ENCODE measurements around the gene COMMD1.
"Not testable (repeated sequence)": the region's sequence is repeated elsewhere in the genome, so short reads cannot be mapped to it uniquely, and the experiment has no call there.

Gene COMMD1

GRCh38 chr2:62142054-62142453 lies 236.6 kb downstream of the COMMD1 start:
- Histone ChIP-seq H3K27me3 (ENCODE audit: control insufficient read depth, insufficient read depth, low read length) (no peaks in the 10 kb centered on the region), H3K36me3 (ENCODE audit: control insufficient read depth, insufficient read depth, low read length) (no peaks in the 10 kb centered on the region), H3K4me3 (ENCODE audit: low read length) (no peak overlapping the region), H3K9me3 (ENCODE audit: control insufficient read depth, low read length) (no peaks in the 10 kb centered on the region), H3K4me1 (ENCODE audit: control insufficient read depth, insufficient read depth, low read length) (no peaks in the 10 kb centered on the region), H3K9ac (ENCODE audit: low read length) (no peak overlapping the region)

GRCh38 chr2:62143696-62144095 lies 238.2 kb downstream of the COMMD1 start:
- Histone ChIP-seq H3K9me3 (ENCODE audit: control insufficient read depth, low read length) (no peaks in the 10 kb centered on the region), H3K9ac (ENCODE audit: low read length) (no peak overlapping the region), H3K27me3 (ENCODE audit: control insufficient read depth, insufficient read depth, low read length) (no peaks in the 10 kb centered on the region), H3K36me3 (ENCODE audit: control insufficient read depth, insufficient read depth, low read length) (no peaks in the 10 kb centered on the region), H3K4me1 (ENCODE audit: control insufficient read depth, insufficient read depth, low read length) (no peaks in the 10 kb centered on the region), H3K4me3 (ENCODE audit: low read length) (no peak overlapping the region)

- H3K9me3 ChIP-seq (ENCODE audit: control insufficient read depth, low read length), result no peaks in the 10 kb centered on the region
- H3K4me3 ChIP-seq (ENCODE audit: low read length), result no peak overlapping the region
- no peak overlapping the region for H3K9ac ChIP-seq (ENCODE audit: low read length)
- H3K4me1 ChIP-seq (ENCODE audit: control insufficient read depth, insufficient read depth, low read length), result no peaks in the 10 kb centered on the region
- no peaks in the 10 kb centered on the region for H3K27me3 ChIP-seq (ENCODE audit: control insufficient read depth, insufficient read depth, low read length)
- no peaks in the 10 kb centered on the region for H3K36me3 ChIP-seq (ENCODE audit: control insufficient read depth, insufficient read depth, low read length)
These were observed 239.4 kb downstream of the COMMD1 start for GRCh38 chr2:62144689-62145477.

- no peaks in the 10 kb centered on the region for H3K4me1 ChIP-seq (ENCODE audit: control insufficient read depth, insufficient read depth, low read length)
- H3K4me3 ChIP-seq (ENCODE audit: low read length), result no peak overlapping the region
- H3K9me3 ChIP-seq (ENCODE audit: control insufficient read depth, low read length), result no peaks in the 10 kb centered on the region
- H3K27me3 ChIP-seq (ENCODE audit: control insufficient read depth, insufficient read depth, low read length), result no peaks in the 10 kb centered on the region
- H3K9ac ChIP-seq (ENCODE audit: low read length), result no peak overlapping the region
- H3K36me3 ChIP-seq (ENCODE audit: control insufficient read depth, insufficient read depth, low read length), result no peaks in the 10 kb centered on the region
These were observed 240.1 kb downstream of the COMMD1 start for GRCh38 chr2:62145478-62146100.

- not testable (repeated sequence) for H3K36me3 ChIP-seq (ENCODE audit: control insufficient read depth, insufficient read depth, low read length); H3K9ac ChIP-seq (ENCODE audit: low read length); H3K9me3 ChIP-seq (ENCODE audit: control insufficient read depth, low read length); H3K27me3 ChIP-seq (ENCODE audit: control insufficient read depth, insufficient read depth, low read length); H3K4me1 ChIP-seq (ENCODE audit: control insufficient read depth, insufficient read depth, low read length); H3K4me3 ChIP-seq (ENCODE audit: low read length)
These were observed 241.3 kb downstream of the COMMD1 start for GRCh38 chr2:62146790-62147189.

- no peaks in the 10 kb centered on the region for H3K9me3 ChIP-seq (ENCODE audit: control insufficient read depth, low read length)
- no peaks in the 10 kb centered on the region for H3K27me3 ChIP-seq (ENCODE audit: control insufficient read depth, insufficient read depth, low read length)
- H3K9ac ChIP-seq (ENCODE audit: low read length), result no peak overlapping the region
- no peaks in the 10 kb centered on the region for H3K36me3 ChIP-seq (ENCODE audit: control insufficient read depth, insufficient read depth, low read length)
- H3K4me3 ChIP-seq (ENCODE audit: low read length), result no peak overlapping the region
- no peaks in the 10 kb centered on the region for H3K4me1 ChIP-seq (ENCODE audit: control insufficient read depth, insufficient read depth, low read length)
These were observed 242.3 kb downstream of the COMMD1 start for GRCh38 chr2:62147610-62148301.

- Histone ChIP-seq H3K9me3 (ENCODE audit: control insufficient read depth, low read length) (no peaks in the 10 kb centered on the region), H3K27me3 (ENCODE audit: control insufficient read depth, insufficient read depth, low read length) (no peaks in the 10 kb centered on the region), H3K9ac (ENCODE audit: low read length) (no peak overlapping the region), H3K36me3 (ENCODE audit: control insufficient read depth, insufficient read depth, low read length) (no peaks in the 10 kb centered on the region), H3K4me1 (ENCODE audit: control insufficient read depth, insufficient read depth, low read length) (no peaks in the 10 kb centered on the region), H3K4me3 (ENCODE audit: low read length) (no peak overlapping the region)
These were observed 244.2 kb downstream of the COMMD1 start for GRCh38 chr2:62149708-62150107.

- H3K4me3 ChIP-seq (ENCODE audit: low read length), result no peak overlapping the region
- no peaks in the 10 kb centered on the region for H3K4me1 ChIP-seq (ENCODE audit: control insufficient read depth, insufficient read depth, low read length)
- H3K9ac ChIP-seq (ENCODE audit: low read length), result no peak overlapping the region
- H3K36me3 ChIP-seq (ENCODE audit: control insufficient read depth, insufficient read depth, low read length), result no peaks in the 10 kb centered on the region
- H3K27me3 ChIP-seq (ENCODE audit: control insufficient read depth, insufficient read depth, low read length), result no peaks in the 10 kb centered on the region
- no peaks in the 10 kb centered on the region for H3K9me3 ChIP-seq (ENCODE audit: control insufficient read depth, low read length)
These were observed 245.3 kb downstream of the COMMD1 start for GRCh38 chr2:62150597-62151305.

- Histone ChIP-seq H3K9me3 (ENCODE audit: control insufficient read depth, low read length) (no peaks in the 10 kb centered on the region), H3K4me1 (ENCODE audit: control insufficient read depth, insufficient read depth, low read length) (no peaks in the 10 kb centered on the region), H3K4me3 (ENCODE audit: low read length) (no peak overlapping the region), H3K36me3 (ENCODE audit: control insufficient read depth, insufficient read depth, low read length) (no peaks in the 10 kb centered on the region), H3K27me3 (ENCODE audit: control insufficient read depth, insufficient read depth, low read length) (no peaks in the 10 kb centered on the region), H3K9ac (ENCODE audit: low read length) (no peak overlapping the region)
These were observed 245.8 kb downstream of the COMMD1 start for GRCh38 chr2:62151306-62151638.

- Histone ChIP-seq H3K4me3 (ENCODE audit: low read length) (no peak overlapping the region), H3K4me1 (ENCODE audit: control insufficient read depth, insufficient read depth, low read length) (no peaks in the 10 kb centered on the region), H3K9me3 (ENCODE audit: control insufficient read depth, low read length) (no peaks in the 10 kb centered on the region), H3K36me3 (ENCODE audit: control insufficient read depth, insufficient read depth, low read length) (no peaks in the 10 kb centered on the region), H3K27me3 (ENCODE audit: control insufficient read depth, insufficient read depth, low read length) (no peaks in the 10 kb centered on the region), H3K9ac (ENCODE audit: low read length) (no peak overlapping the region)
These were observed 246.5 kb downstream of the COMMD1 start for GRCh38 chr2:62152000-62152399.

GRCh38 chr2:62156861-62157496 lies 251.5 kb downstream of the COMMD1 start:
- no peak overlapping the region for H3K4me3 ChIP-seq (ENCODE audit: low read length)
- H3K36me3 ChIP-seq (ENCODE audit: control insufficient read depth, insufficient read depth, low read length), result no peaks in the 10 kb centered on the region
- no peaks in the 10 kb centered on the region for H3K9me3 ChIP-seq (ENCODE audit: control insufficient read depth, low read length)
- no peak overlapping the region for H3K9ac ChIP-seq (ENCODE audit: low read length)
- no peaks in the 10 kb centered on the region for H3K4me1 ChIP-seq (ENCODE audit: control insufficient read depth, insufficient read depth, low read length)
- no peaks in the 10 kb centered on the region for H3K27me3 ChIP-seq (ENCODE audit: control insufficient read depth, insufficient read depth, low read length)

Data from mucosa of stomach (tissue), 1 donor.